SK-N-SH treated with all-trans-retinoic acid at 6 μM for 48 hours (cell line): ENCODE results near the gene LRRC41.

Experiments
- ARNTL ChIP-seq: fragments of 450-650 bp; formaldehyde crosslinking; IDR thresholded peaks from 2 replicates; pipeline ENCODE4 v1.5.0; 2020; ENCODE audit warnings: low read depth, mild to moderate bottlenecking, moderate library complexity, borderline replicate concordance
- GLIS3 ChIP-seq: fragments of 250-450 bp; sonication (Bioruptor Pico); IDR thresholded peaks from 2 replicates; pipeline ENCODE4 v1.5.0; 2020; ENCODE audit warnings: mild to moderate bottlenecking, moderate library complexity
- PATZ1 ChIP-seq: fragments of 250-450 bp; sonication (Bioruptor Pico); IDR thresholded peaks from 2 replicates; pipeline ENCODE4 v1.8.0; 2020; ENCODE audit warnings: mild to moderate bottlenecking, moderate library complexity, borderline replicate concordance
- POU6F1 ChIP-seq: fragments of 250-450 bp; sonication (Bioruptor Pico); IDR thresholded peaks from 2 replicates; pipeline ENCODE4 v1.8.0; 2021; ENCODE audit warnings: low read depth, mild to moderate bottlenecking, moderate library complexity, borderline replicate concordance
- TOX ChIP-seq: fragments of 250-450 bp; sonication (Bioruptor Pico); IDR thresholded peaks from 2 replicates; pipeline ENCODE4 v1.8.0; 2021; ENCODE audit warnings: mild to moderate bottlenecking, moderate library complexity, borderline replicate concordance

- no peak for TF ChIP-seq ARNTL (CRISPR knock-in tag)
- TF ChIP-seq GLIS3: no peak
- no peak for TF ChIP-seq PATZ1 (CRISPR knock-in tag)
- no peak for TF ChIP-seq POU6F1 (CRISPR knock-in tag)
- no peak for TF ChIP-seq TOX (CRISPR knock-in tag)
Measured at GRCh38 chr1:46289134-46289494, 14.3 kb downstream of the LRRC41 start.
